Stomach (tissue), 4 donors: ENCODE measurements around the gene GPR87.

Source experiments
- CTCF ChIP-seq, 7 experiments: fragments of 450-650 bp in 4 of 7; fragments of 200-600 bp in 3 of 7; sonication (generic) in 3 of 7; IDR thresholded peaks; one replicate each; pipeline ENCODE4 v1.5.1; 2016 to 2019; ENCODE audit warnings: antibody characterized with exemption in 7 of 7, control low read depth in 2 of 7, mild to moderate bottlenecking in 1 of 7
- POLR2A ChIP-seq, 4 donors: fragments of 450-650 bp; IDR thresholded peaks; one replicate each; pipeline ENCODE4 v1.6.1; 2016; ENCODE audit warnings: antibody characterized with exemption in 4 of 4, control low read depth in 2 of 4, mild to moderate bottlenecking in 1 of 4, moderate library complexity in 1 of 4
- POLR2AphosphoS5 ChIP-seq, 3 donors: sonication (generic); formaldehyde crosslinking; IDR thresholded peaks; one replicate each; pipeline ENCODE4 v1.6.1; 2016; ENCODE audit warnings: antibody characterized with exemption in 3 of 3

GRCh38 chr3:151283907-151284461 is 32.6 kb downstream of the GPR87 start:
- TF ChIP-seq CTCF (IDR thresholded peaks at IDR 0.05) = no peak
- TF ChIP-seq POLR2A (IDR thresholded peaks at IDR 0.05) = no peak
- TF ChIP-seq POLR2AphosphoS5 (IDR thresholded peaks at IDR 0.05) = peak in 2 of 3 donors; percentile 31 to 69
